Esophagus (tissue), 2 donors: ENCODE data around the gene AGBL4. TPM values are rescaled to one million over a fixed set of nuclear protein-coding genes. Genes with fewer than 3 reads are reported as not detected.

Experiments
- H3K27ac ChIP-seq, 2 donors: one replicate each; pipeline ENCODE4 v1.5.1; 2013; ENCODE audit warnings: low read depth in 2 of 2, mild to moderate bottlenecking in 2 of 2, inconsistent platforms in 1 of 2, low read length in 1 of 2, moderate library complexity in 1 of 2
- H3K27me3 ChIP-seq, 2 donors: one replicate each; pipeline ENCODE4 v1.6.1; 2013; ENCODE audit warnings: low read length in 2 of 2, control low read depth in 1 of 2, mild to moderate bottlenecking in 1 of 2; ENCODE audit not compliant: insufficient read depth in 2 of 2, control insufficient read depth in 1 of 2
- H3K36me3 ChIP-seq, 2 donors: one replicate each; pipeline ENCODE4 v1.6.1; 2013; ENCODE audit warnings: low read length in 1 of 2; ENCODE audit not compliant: control insufficient read depth in 2 of 2, insufficient read depth in 2 of 2
- H3K4me1 ChIP-seq, 2 donors: one replicate each; pipeline ENCODE4 v1.6.1; 2013; ENCODE audit warnings: low read length in 1 of 2; ENCODE audit not compliant: control insufficient read depth in 2 of 2, insufficient read depth in 2 of 2
- H3K4me3 ChIP-seq, 2 donors: one replicate each; pipeline ENCODE4 v1.5.1; 2013; ENCODE audit warnings: low read length in 2 of 2, mild to moderate bottlenecking in 2 of 2, low read depth in 1 of 2, moderate library complexity in 1 of 2
- H3K9me3 ChIP-seq, 2 donors: one replicate each; pipeline ENCODE4 v1.6.1; 2013; ENCODE audit warnings: mild to moderate bottlenecking in 2 of 2, low read depth in 1 of 2, low read length in 1 of 2, moderate library complexity in 1 of 2; ENCODE audit not compliant: control insufficient read depth in 2 of 2, insufficient read depth in 1 of 2
- WGBS, 2 donors: extraction: QIAGEN DNeasy Blood & Tissue Kit; methylation state at CpG; one replicate each; pipeline ENCODE4 v1.1.7; 2013; 5-methylcytosine and 5-hydroxymethylcytosine counted together
- polyA plus RNA-seq, 2 donors: library from polyadenylated mRNA; stranded (reverse); fragments of 200-250 nt; gene quantifications; one replicate each; pipeline ENCODE4 v1.2.3, GENCODE V29; 2013
- donor health status: healthy with polysubstance abuse.
- donor health status: Bipolar disorder and iron deficiency.

Gene AGBL4
- polyA plus RNA-seq, 2 donors: 0.02 TPM; not detected in 1

DNA sequence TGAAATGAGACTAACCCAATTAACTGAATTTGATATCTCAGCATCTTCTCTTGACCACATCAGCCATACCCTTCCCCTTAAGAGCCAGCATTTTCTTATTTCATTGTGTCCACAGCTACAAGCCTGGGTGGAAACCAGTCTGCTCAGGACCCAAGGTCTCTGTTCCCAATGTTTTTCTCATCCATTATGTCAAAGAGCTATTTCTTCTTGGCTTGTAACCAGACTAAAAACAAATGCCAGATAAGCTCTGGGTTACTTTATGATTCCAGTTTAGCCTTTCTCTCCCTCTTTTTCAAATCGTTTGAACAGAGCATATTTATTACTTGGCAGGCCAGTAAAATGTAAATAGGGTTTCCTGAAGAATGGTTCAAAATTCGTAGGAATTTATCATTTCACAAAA, 1442.5 kb downstream of the AGBL4 start:
- WGBS, 2 donors: 17 to 22% methylated on average over 2 of the region's 2 CpGs
- H3K4me3 ChIP-seq: no peak overlapping the region
- no peak overlapping the region for H3K27ac ChIP-seq
- H3K36me3 ChIP-seq: no peaks in the 10 kb centered on the region
- no peaks in the 10 kb centered on the region for H3K9me3 ChIP-seq
- no peaks in the 10 kb centered on the region for H3K27me3 ChIP-seq
- no peaks in the 10 kb centered on the region for H3K4me1 ChIP-seq

DNA sequence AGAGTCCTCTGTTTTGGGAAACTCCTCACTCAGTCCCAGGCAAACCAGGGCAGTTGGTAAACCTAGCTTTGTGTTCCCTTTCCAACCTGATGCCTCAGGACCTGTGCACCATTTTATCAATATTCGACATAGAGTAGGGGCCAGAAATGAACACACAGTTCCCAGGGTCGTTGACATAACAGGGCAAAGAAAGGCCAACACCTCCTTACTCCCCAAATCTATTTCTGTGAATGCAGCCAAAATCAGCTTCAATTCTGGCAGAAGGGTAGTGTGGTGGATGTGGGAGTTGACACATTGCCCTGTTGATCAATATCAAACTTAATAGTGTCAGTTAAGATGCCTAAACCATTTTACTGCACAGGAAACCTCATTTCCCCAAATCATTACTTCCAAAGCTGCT, 1447.2 kb downstream of the AGBL4 start:
- no peaks in the 10 kb centered on the region for H3K36me3 ChIP-seq
- no peaks in the 10 kb centered on the region for H3K4me1 ChIP-seq
- H3K27me3 ChIP-seq: no peaks in the 10 kb centered on the region
- WGBS, 2 donors: 69 to 70% methylated on average over 2 of the region's 2 CpGs
- no peak overlapping the region for H3K4me3 ChIP-seq
- no peaks in the 10 kb centered on the region for H3K9me3 ChIP-seq
- H3K27ac ChIP-seq: no peak overlapping the region

DNA sequence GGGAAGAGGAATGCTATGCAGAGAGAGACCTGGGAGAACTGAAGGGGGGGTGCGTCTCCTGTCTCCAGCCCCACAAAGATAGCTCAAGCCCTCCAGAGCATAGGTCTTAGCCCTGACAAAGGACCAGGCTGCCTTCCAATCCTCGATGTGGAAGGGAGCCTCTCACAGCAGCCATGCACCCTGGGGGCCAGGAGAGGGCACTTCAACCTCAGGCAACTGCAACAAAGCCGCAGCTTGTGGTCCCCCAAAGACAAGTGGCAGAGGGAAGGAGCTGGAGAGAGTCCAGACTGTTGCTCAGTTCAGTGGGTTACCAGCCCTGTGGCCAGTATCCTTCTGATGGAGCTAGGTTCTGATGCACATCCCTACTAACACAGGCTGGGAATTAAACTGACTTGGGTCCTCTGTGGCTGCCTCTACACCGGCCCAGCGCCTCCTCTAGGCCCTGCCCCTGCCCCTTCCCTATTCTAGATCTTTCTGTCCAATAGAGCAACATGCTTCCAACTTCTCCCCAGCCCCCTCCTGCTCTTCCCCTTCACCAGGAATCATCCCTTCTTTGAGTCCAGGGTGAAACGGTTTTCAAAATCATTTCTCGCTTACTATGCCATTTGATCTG, 1451.0 kb downstream of the AGBL4 start:
- WGBS, 2 donors: 48 to 51% methylated on average over 7 of the region's 7 CpGs
- no peak overlapping the region for H3K4me3 ChIP-seq
- no peaks in the 10 kb centered on the region for H3K4me1 ChIP-seq
- H3K9me3 ChIP-seq: no peaks in the 10 kb centered on the region
- no peak overlapping the region for H3K27ac ChIP-seq
- H3K27me3 ChIP-seq: no peaks in the 10 kb centered on the region
- no peaks in the 10 kb centered on the region for H3K36me3 ChIP-seq

DNA sequence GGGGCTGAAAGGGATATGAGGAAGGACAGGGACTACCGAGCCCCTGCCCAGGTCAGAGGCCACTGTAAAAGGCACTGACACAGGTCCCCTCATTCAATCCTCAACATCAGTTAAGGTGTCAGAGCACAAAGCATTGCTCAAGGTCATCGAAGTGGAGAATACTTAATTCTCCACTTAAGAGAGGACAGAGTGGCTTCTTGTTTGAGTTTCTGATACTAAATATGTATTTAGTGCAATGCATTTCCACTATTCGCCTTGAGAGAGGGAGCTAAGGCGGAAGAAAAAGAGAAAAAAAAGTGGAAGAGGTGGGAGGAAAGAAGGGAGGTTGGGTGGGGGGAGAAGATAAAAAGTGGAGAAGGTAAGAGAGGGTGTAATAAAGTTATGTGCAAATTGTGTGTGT, 1451.6 kb downstream of the AGBL4 start:
- Histone ChIP-seq H3K36me3 (no peaks in the 10 kb centered on the region), H3K4me3 (no peak overlapping the region), H3K27ac (no peak overlapping the region), H3K27me3 (no peaks in the 10 kb centered on the region), H3K9me3 (no peaks in the 10 kb centered on the region), H3K4me1 (no peaks in the 10 kb centered on the region)
- WGBS, 2 donors: 67 to 81% methylated on average over 4 of the region's 4 CpGs

DNA sequence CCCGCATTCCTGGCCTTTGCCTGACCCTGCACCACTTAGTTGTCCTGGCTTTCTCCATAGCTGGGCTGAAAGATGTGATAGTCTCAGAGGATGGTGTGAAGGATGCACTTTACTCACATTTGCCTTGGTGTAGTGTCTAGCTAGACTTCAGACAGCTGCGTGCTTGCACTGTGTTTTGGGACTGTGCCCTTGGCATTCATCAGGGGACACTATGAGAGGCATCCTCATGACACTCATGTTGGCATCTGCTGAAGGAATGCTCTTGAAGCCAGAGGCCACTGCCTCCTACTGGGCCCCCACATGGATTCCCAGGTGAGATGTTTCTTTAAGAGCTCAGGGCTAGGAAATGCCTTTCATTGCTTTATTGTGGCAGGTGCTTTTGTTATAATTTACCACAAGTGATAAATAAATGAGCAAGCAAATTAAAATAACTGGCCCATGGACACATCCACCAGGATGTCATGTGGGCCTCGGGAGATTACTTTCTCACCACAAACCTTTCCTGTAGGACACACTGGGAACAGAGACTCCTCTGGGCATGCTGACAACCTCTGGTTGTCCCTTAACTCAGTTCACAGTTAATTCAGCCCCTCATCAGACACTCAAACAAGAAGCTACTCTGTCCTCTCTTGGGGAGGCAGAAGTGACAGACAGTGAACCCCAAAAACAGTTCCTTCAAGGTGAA, 1452.3 kb downstream of the AGBL4 start:
- no peaks in the 10 kb centered on the region for H3K36me3 ChIP-seq
- H3K27ac ChIP-seq: no peak overlapping the region
- H3K4me1 ChIP-seq: no peaks in the 10 kb centered on the region
- no peak overlapping the region for H3K4me3 ChIP-seq
- H3K27me3 ChIP-seq: no peaks in the 10 kb centered on the region
- 66 to 72% methylated on average over 3 of the region's 3 CpGs for WGBS, 2 donors
- H3K9me3 ChIP-seq: no peaks in the 10 kb centered on the region

DNA sequence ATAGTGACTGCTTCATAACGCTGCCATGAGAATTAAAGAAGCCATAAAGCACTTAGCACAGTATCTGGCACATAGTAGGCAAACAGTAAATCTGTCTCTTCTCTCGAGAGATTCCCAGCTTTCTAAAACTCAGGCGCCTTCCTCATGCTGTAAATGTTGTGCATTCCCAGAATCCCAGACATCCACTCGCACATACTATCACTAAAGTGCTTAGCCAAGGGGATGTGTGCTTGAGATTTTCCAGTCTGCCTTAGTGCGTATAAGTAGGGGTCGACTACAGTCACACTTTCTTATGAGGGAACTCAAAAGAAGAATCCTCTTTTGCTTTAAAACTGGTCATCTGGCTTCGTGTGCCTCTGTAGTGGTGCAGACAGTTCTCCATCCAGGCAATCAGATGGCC, 1453.2 kb downstream of the AGBL4 start:
- Histone ChIP-seq H3K4me3 (no peak overlapping the region), H3K27me3 (no peaks in the 10 kb centered on the region), H3K36me3 (no peaks in the 10 kb centered on the region), H3K27ac (no peak overlapping the region), H3K9me3 (no peaks in the 10 kb centered on the region), H3K4me1 (no peaks in the 10 kb centered on the region)
- WGBS, 2 donors: 78 to 79% methylated on average over 7 of the region's 7 CpGs

DNA sequence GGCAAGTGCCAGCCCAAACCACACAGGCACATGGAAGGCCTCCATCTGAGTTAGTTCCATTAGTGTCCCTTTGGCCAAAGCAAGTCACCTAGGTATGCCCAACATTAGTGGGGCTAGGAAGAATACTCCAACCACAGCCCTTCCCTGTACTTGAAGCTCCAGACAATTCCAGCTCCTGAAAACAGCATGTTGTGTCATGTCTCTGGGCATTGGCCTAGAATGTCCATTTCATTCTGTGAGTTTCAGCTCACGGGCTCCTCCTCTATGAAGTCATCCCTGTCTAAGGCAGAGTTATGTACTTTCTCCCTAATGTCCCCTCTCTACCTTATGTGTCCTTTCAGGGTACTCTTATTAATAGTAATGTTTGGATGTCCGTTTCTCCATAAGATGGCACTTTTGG, 1455.3 kb downstream of the AGBL4 start:
- no peaks in the 10 kb centered on the region for H3K27me3 ChIP-seq
- no peaks in the 10 kb centered on the region for H3K4me1 ChIP-seq
- H3K27ac ChIP-seq: no peak overlapping the region
- 66 to 70% methylated on average over 2 of the region's 2 CpGs for WGBS, 2 donors
- no peaks in the 10 kb centered on the region for H3K9me3 ChIP-seq
- no peak overlapping the region for H3K4me3 ChIP-seq
- no peaks in the 10 kb centered on the region for H3K36me3 ChIP-seq

DNA sequence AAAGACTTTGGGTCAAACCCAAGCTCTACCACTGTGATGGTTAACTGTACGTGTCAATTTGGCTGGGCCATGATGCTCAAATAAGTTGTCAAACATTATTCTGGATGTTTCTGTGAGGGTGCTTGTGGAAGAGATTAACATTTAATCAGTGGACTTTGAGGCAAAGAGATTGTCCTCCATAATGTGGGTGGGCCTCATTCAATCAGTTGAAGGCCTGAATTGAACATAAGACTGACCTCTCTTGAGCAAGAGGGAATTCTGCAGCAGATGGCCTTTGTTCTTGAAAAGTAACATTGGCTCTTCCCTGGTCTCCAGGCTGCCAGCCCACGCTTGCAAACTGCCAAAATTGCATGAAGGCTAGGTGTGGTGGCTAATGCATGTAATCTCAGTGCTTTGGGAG, 1457.3 kb downstream of the AGBL4 start:
- Histone ChIP-seq H3K27ac (no peak overlapping the region), H3K27me3 (no peaks in the 10 kb centered on the region), H3K4me1 (no peaks in the 10 kb centered on the region), H3K36me3 (no peaks in the 10 kb centered on the region), H3K9me3 (no peaks in the 10 kb centered on the region), H3K4me3 (no peak overlapping the region)
- WGBS, 2 donors: 76 to 78% methylated on average over 2 of the region's 2 CpGs

DNA sequence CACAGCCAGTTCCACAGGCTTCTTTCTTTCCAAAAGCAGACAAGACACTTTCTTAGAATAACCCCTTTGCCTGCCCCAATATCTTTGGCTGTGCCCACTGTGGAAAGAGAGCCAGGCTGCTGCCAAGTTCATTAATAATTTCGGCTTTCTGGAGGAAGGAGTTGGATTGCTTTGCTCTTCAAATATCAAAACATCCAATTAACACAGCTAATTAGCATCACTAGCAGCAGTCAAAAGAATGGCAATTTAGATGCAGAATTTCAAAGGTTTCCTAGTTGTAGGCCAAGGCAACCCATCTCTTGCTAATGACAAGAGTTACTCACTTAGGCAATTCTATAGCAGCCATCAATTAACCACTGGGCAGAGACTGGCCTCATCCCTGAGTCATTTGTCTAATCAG, 1460.7 kb downstream of the AGBL4 start:
- no peak overlapping the region for H3K4me3 ChIP-seq
- no peaks in the 10 kb centered on the region for H3K36me3 ChIP-seq
- no peaks in the 10 kb centered on the region for H3K9me3 ChIP-seq
- H3K27me3 ChIP-seq: no peaks in the 10 kb centered on the region
- no peaks in the 10 kb centered on the region for H3K4me1 ChIP-seq
- no peak overlapping the region for H3K27ac ChIP-seq
- 81 to 83% methylated on average over 1 of the region's 1 CpG for WGBS, 2 donors

DNA sequence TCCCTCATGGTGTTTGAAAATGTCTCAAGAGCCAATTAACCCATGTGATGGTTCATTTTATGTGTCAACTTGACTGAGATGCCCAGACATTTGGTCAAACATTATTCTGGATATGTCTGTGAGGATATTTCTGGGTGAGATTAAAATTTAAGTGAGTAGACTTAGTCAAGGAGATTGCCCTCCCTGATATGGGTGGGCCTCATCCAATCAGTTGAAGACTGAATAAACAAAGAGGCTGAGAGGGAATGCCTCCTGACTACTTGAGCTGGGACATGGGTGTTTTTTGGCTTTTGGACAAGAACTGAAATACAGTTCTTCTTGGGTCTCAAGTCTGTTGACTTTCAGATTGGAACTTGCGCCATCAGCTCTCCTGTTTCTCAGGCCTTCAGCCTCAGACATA, 1462.3 kb downstream of the AGBL4 start:
- H3K27ac ChIP-seq: no peak overlapping the region
- H3K4me3 ChIP-seq: no peak overlapping the region
- no peaks in the 10 kb centered on the region for H3K9me3 ChIP-seq
- H3K4me1 ChIP-seq: no peaks in the 10 kb centered on the region
- no peaks in the 10 kb centered on the region for H3K27me3 ChIP-seq
- 100% methylated on average over 1 of the region's 1 CpG for WGBS, 2 donors
- H3K36me3 ChIP-seq: no peaks in the 10 kb centered on the region
